ENCODE data around the gene CHST14. TPM values are rescaled to one million over a fixed set of nuclear protein-coding genes. Genes with fewer than 3 reads are reported as not detected.

CHST14 gene
- total RNA-seq, 1 donor: 13.4 TPM

GRCh38 chr15:40425681-40426080 lies 45.1 kb upstream of the CHST14 start:
- Histone ChIP-seq H4K20me1 (ENCODE audit: insufficient read depth, low read length) (peaks cover 2% of the 10 kb centered on the region), H3K9me3 (ENCODE audit: low read depth, low read length) (no peaks in the 10 kb centered on the region), H3K4me2 (ENCODE audit: insufficient read depth, low read length) (no peak overlapping the region), H3K79me2 (ENCODE audit: insufficient read depth, low read length) (no peaks in the 10 kb centered on the region), H3K4me3 (ENCODE audit: insufficient read depth, low read length) (no peak overlapping the region), H2AFZ (ENCODE audit: low read length) (no peak overlapping the region), H3K27ac (ENCODE audit: low read depth, low read length) (no peak overlapping the region), H3K4me1 (ENCODE audit: insufficient read depth, low read length) (peaks cover 11% of the 10 kb centered on the region), H3K27me3 (ENCODE audit: insufficient read depth, low read length) (peaks cover 14% of the 10 kb centered on the region), H3K36me3 (ENCODE audit: insufficient read depth, low read length) (no peaks in the 10 kb centered on the region)
- no peak for TF ChIP-seq CTCF (IDR thresholded peaks at IDR 0.05; ENCODE audit: extremely low read depth, low read depth, low read length)
- no peak for DNase-seq (ENCODE audit: insufficient read length, low spot score, missing footprints)

- H3K4me3 ChIP-seq (ENCODE audit: insufficient read depth, low read length): no peak overlapping the region
- H3K27ac ChIP-seq (ENCODE audit: low read depth, low read length): no peak overlapping the region
- TF ChIP-seq CTCF (IDR thresholded peaks at IDR 0.05; ENCODE audit: extremely low read depth, low read depth, low read length): no peak
- peak; percentile 8 for DNase-seq (ENCODE audit: insufficient read length, low spot score, missing footprints)
- H4K20me1 ChIP-seq (ENCODE audit: insufficient read depth, low read length): no peaks in the 10 kb centered on the region
- no peaks in the 10 kb centered on the region for H3K9me3 ChIP-seq (ENCODE audit: low read depth, low read length)
- no peak overlapping the region for H3K4me2 ChIP-seq (ENCODE audit: insufficient read depth, low read length)
- H3K27me3 ChIP-seq (ENCODE audit: insufficient read depth, low read length): peaks cover 15% of the 10 kb centered on the region
- no peak overlapping the region for H2AFZ ChIP-seq (ENCODE audit: low read length)
- no peaks in the 10 kb centered on the region for H3K79me2 ChIP-seq (ENCODE audit: insufficient read depth, low read length)
- peaks cover 2% of the 10 kb centered on the region for H3K4me1 ChIP-seq (ENCODE audit: insufficient read depth, low read length)
- H3K36me3 ChIP-seq (ENCODE audit: insufficient read depth, low read length): no peaks in the 10 kb centered on the region
Observed at GRCh38 chr15:40427188-40427587, 43.6 kb upstream of the CHST14 start.

- no peaks in the 10 kb centered on the region for H3K9me3 ChIP-seq (ENCODE audit: low read depth, low read length)
- no peak overlapping the region for H3K4me2 ChIP-seq (ENCODE audit: insufficient read depth, low read length)
- H3K36me3 ChIP-seq (ENCODE audit: insufficient read depth, low read length): no peaks in the 10 kb centered on the region
- no peak overlapping the region for H3K27ac ChIP-seq (ENCODE audit: low read depth, low read length)
- H2AFZ ChIP-seq (ENCODE audit: low read length): no peak overlapping the region
- no peaks in the 10 kb centered on the region for H4K20me1 ChIP-seq (ENCODE audit: insufficient read depth, low read length)
- no peaks in the 10 kb centered on the region for H3K79me2 ChIP-seq (ENCODE audit: insufficient read depth, low read length)
- peaks cover 2% of the 10 kb centered on the region for H3K4me1 ChIP-seq (ENCODE audit: insufficient read depth, low read length)
- peaks cover 18% of the 10 kb centered on the region for H3K27me3 ChIP-seq (ENCODE audit: insufficient read depth, low read length)
- TF ChIP-seq CTCF (IDR thresholded peaks at IDR 0.05; ENCODE audit: extremely low read depth, low read depth, low read length): no peak
- peak; percentile 50 for DNase-seq (ENCODE audit: insufficient read length, low spot score, missing footprints)
- no peak overlapping the region for H3K4me3 ChIP-seq (ENCODE audit: insufficient read depth, low read length)
Observed at GRCh38 chr15:40428185-40428584, 42.6 kb upstream of the CHST14 start.

GRCh38 chr15:40429068-40429710 lies 41.6 kb upstream of the CHST14 start:
- Histone ChIP-seq H3K36me3 (ENCODE audit: insufficient read depth, low read length) (no peaks in the 10 kb centered on the region), H3K27ac (ENCODE audit: low read depth, low read length) (no peak overlapping the region), H4K20me1 (ENCODE audit: insufficient read depth, low read length) (no peaks in the 10 kb centered on the region), H3K27me3 (ENCODE audit: insufficient read depth, low read length) (peaks cover 28% of the 10 kb centered on the region), H3K9me3 (ENCODE audit: low read depth, low read length) (no peaks in the 10 kb centered on the region), H2AFZ (ENCODE audit: low read length) (no peak overlapping the region), H3K4me2 (ENCODE audit: insufficient read depth, low read length) (no peak overlapping the region), H3K4me3 (ENCODE audit: insufficient read depth, low read length) (no peak overlapping the region), H3K79me2 (ENCODE audit: insufficient read depth, low read length) (no peaks in the 10 kb centered on the region), H3K4me1 (ENCODE audit: insufficient read depth, low read length) (peaks cover 2% of the 10 kb centered on the region)
- no peak for TF ChIP-seq CTCF (IDR thresholded peaks at IDR 0.05; ENCODE audit: extremely low read depth, low read depth, low read length)
- peak; percentile 13 for DNase-seq (ENCODE audit: insufficient read length, low spot score, missing footprints)
